GM18498 (cell line): Measurements from ENCODE around the gene TSSC4.

Experiments
- ATAC-seq: cut with Tn5 transposase; IDR thresholded peaks from one replicate; pipeline ENCODE4 v1.9.1; 2021; ENCODE audit warnings: mild to moderate bottlenecking, moderate library complexity; ENCODE audit not compliant: unreplicated experiment

Gene TSSC4

DNA sequence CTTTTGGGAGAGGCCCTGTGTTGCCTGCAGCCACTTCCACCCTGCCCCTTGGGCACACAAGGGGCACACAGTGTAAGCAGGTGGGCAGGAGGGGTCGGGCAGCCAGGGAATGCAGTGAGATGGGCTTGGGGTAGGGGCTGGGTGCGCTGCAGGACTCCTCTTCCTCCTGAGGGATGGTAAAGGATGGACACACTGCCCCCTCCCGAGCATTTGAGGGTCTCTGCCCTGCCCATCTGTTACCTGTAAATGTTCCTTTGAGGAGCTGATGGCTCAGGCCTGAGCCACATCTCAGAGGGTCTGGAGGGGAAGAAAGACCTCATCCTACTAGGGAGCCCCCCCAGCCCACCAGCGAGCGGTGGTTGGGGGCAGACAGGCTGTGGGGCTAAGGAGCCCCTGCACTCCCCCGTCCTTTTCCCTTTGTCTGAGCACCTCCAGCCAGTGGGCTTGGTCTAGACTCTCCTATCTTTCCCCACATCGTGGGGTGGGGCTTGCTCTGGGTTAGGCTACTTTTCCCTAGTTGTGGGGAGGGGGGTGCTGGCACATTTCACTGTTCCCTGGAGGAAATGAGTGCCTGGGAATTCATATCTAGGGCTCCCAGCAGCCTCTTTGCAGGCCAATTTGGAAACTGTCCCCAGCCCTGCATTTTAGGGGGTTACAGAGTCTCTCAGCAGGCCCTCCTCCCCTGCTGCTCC is 1.7 kb upstream of the TSSC4 start:
- no peak for ATAC-seq

GRCh38 chr11:2399488-2400068 is 972 bp upstream of the TSSC4 start:
- ATAC-seq, result no peak

DNA sequence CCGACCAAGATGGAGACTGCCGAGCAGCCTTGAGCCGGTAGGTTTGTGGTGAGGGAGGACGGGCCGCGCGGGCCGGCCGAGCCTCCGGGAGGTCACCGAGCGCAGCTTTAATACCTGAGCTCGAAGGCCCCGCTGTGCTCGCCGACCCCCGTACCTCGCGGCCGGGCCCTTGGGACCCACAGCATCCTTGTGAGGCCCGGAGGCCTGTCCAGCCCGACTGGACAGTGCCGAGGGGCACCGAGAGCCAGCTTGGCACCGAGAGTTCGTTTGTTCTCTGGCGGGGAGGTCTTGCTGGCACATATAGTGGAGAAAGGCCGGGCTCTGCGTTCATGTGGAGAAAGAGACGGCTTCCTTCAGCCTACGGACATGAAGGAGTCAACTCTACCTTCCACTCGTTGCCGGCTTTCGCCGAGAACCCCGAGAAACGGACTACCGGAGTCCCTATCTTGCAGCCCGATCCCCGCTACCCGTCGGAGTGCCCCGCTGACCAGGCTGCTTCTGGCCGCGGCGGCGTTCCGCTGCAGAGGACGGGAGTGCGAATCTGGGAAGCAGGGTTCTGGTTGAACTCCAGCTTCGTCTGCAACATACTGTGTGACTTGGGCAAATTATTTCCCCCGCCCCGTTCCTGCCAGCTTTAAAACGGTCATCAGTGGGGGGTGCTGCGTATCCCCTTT is 349 bp downstream of the TSSC4 start:
- ATAC-seq, result no peak

- ATAC-seq, result no peak
These were observed 960 bp downstream of the TSSC4 start for GRCh38 chr11:2401436-2401984.

GRCh38 chr11:2402106-2402505 is 1.6 kb downstream of the TSSC4 start:
- no peak for ATAC-seq

DNA sequence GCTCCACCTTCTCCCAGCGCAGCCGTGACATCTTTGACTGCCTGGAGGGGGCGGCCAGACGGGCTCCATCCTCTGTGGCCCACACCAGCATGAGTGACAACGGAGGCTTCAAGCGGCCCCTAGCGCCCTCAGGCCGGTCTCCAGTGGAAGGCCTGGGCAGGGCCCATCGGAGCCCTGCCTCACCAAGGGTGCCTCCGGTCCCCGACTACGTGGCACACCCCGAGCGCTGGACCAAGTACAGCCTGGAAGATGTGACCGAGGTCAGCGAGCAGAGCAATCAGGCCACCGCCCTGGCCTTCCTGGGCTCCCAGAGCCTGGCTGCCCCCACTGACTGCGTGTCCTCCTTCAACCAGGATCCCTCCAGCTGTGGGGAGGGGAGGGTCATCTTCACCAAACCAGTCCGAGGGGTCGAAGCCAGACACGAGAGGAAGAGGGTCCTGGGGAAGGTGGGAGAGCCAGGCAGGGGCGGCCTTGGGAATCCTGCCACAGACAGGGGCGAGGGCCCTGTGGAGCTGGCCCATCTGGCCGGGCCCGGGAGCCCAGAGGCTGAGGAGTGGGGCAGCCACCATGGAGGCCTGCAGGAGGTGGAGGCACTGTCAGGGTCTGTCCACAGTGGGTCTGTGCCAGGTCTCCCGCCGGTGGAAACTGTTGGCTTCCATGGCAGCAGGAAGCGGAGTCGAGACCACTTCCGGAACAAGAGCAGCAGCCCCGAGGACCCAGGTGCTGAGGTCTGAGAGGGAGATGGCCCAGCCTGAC is 2.5 kb downstream of the TSSC4 start:
- no peak for ATAC-seq

DNA sequence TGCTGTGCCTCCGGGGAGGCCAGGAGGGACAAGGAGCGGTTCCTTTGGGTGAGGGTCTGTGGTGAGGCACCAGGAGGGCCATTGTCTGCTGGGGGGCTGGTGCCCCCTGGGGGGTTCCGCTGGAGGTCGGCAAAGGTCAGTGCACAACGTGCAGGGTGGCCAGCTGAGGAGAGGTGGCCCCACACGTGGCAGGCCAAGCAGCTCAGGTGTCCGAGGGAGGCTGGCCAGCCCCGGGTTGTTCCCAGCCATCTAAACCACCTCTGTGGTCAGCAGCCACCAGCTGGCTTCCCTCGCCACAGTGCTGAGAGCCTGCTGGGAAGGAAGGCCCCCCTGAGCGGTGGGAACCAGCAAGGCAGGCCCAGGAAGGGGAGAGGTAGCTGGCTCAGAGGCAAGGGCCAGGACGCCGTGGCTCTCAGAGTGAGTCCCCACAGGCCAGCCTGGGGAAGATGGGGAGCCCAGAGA is 4.2 kb downstream of the TSSC4 start:
- no peak for ATAC-seq

GRCh38 chr11:2406451-2406850 is 5.9 kb downstream of the TSSC4 start:
- ATAC-seq, result no peak

- no peak for ATAC-seq
These were observed 6.4 kb downstream of the TSSC4 start for GRCh38 chr11:2406878-2407410.

- ATAC-seq, result no peak
These were observed 8.1 kb downstream of the TSSC4 start for GRCh38 chr11:2408671-2409070.

- ATAC-seq, result no peak
These were observed 8.6 kb downstream of the TSSC4 start for GRCh38 chr11:2409126-2409525.

DNA sequence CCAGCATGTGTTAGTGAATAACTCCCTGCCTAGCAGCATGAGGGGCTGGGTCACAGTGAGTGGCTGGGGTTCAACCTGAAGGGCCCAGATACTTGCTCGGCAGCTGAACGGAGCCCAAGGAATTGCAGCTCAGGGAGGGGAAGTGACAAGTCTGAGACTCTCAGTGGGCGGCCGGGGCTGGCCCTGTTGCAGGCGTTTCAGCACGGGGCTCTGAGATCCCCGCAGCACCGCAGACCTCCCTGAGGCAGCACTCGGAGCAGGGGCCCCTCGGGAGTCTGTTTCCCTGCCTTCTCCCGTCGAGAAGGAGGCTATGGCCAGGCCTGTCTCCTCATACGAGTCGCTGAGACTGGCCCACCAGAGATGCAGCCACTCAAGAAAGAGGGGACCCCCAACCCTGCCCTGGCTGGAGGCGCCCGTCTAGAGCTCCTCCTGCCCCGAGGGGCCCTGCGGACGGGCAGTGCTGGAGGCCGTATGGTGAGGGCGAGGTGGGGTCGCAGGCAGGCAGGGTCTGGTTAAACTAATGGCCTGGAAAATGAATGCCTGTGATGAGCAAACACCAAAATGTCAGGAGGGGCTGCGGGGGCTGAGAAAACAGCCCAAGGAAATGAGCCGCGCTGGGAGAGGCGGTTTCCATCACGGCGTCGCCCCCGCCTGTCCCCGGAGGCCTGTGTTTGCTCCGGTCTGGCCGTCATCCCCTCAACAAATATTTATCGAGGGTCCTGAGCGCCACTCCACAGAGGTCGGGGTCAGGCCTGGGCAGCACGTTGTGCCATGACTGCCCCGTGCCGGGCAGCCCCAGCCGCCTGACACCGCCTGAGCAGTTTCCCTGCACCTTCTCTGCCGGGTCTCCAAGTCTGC is 9.3 kb downstream of the TSSC4 start:
- no peak for ATAC-seq

DNA sequence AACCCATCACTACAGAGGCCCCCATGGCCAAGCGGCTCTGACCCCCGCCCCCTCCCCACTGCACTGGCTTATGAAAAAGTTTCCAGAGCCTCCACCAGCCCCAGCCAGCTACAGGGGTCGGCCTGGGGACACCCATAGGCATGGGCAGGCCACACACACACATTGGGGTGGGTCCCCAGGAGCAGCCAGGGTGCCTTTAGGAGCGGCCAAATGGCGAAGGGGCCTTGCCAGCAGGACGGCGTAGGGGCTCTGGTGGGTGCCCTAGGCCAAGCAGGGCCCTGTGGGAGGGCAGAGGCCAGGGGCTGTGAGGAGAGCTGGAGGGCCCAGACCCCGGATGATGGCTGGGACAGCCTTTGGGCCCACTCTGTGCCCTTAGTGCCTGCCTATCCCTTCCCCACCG is 10.1 kb downstream of the TSSC4 start:
- no peak for ATAC-seq

GRCh38 chr11:2411446-2412305 is 11.1 kb downstream of the TSSC4 start:
- no peak for ATAC-seq

GRCh38 chr11:2412323-2412722 is 11.8 kb downstream of the TSSC4 start:
- no peak for ATAC-seq

DNA sequence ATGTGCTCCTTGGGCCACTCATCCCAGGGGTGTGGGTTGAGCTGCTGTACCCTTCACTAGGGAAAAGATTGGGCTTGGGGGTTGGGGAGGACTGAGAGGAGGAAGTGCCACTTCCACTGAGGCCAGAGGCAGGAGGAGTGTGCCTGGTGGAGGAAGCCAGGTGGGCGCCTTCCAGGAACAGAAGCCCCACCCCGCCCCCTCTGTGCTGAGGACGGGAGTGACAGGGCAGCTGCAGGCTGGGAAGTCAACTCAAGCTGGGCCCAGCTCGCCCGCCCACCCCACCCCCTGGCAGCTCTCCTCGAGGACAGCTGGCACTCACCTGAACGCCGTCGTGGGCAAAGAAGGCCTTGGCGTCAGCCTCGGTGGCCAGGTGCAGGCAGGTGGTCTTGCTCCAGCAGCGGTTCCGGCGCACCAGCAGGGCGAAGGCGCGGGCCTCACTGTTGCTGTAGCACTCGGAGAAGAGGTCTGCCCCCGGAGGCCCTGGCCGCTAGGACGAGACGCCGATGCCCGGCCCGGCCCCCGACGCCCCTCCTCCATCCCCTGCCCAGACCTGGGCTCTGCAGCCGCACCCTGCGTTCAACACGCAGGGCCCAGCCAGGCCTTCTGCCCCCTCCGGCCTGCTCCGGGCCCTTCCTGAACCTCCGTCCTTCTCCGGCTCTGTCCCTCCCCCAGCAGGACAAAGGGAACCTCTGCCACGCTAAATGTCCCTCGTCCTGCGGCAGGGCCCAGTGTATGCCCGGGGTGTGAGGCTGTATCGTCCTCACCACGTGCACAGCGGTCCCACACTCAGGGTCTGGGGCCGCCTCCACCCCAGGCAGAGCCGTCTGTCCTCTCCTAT is 13.4 kb downstream of the TSSC4 start:
- no peak for ATAC-seq

DNA sequence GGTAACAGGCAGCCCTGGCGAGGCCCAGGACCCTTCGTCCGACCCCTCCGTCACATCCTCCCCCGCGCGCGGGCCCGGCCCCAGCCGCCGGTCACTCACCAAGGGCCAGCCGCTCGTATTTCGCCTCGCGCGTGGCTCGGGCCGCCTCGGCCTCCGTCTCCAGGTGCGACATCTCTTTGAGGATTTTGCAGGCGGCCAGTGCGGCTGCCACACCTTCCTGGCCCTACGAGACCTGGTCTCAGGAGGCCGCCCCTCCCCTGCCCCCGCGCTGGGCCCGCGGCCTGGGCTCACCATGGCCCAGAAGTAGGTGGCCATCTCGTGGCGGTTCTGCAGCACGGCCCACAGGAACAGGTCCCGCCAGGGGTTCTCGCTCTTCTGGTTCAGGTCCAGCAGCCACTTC is 14.1 kb downstream of the TSSC4 start:
- ATAC-seq, result no peak

GRCh38 chr11:2415171-2415570 is 14.6 kb downstream of the TSSC4 start:
- no peak for ATAC-seq
